Islet precursor cell (in vitro differentiated cells): ENCODE results near the gene MED22.
"Not testable (repeated sequence)": the region's sequence is repeated elsewhere in the genome, so short reads cannot be mapped to it uniquely, and the experiment has no call there.

ENCODE experiments used
- DNase-seq: peaks from one replicate; pipeline ENCODE4 v3.0.0-alpha.2; 2018

The MED22 gene

GRCh38 chr9:133304477-133305377, 43.2 kb downstream of the MED22 start:
- DNase-seq = no peak

DNA sequence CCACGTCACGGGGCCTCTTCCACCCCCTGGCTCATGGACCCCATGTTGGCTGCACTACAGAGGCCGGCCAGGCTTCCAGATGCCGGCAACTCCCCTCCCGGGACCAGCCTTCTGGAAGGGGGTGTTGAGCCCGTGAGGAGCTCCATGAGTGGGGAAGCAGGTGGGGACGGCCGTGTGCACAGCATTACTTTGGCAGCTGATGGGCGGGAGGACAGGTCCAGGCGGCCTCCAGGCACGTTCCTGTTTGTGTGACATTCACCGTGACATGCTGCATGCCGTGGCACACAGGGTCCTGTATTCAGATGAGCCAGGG, 43.8 kb downstream of the MED22 start:
- DNase-seq = no peak

- DNase-seq = no peak
Measured at GRCh38 chr9:133303266-133304157, 44.4 kb downstream of the MED22 start.

DNA sequence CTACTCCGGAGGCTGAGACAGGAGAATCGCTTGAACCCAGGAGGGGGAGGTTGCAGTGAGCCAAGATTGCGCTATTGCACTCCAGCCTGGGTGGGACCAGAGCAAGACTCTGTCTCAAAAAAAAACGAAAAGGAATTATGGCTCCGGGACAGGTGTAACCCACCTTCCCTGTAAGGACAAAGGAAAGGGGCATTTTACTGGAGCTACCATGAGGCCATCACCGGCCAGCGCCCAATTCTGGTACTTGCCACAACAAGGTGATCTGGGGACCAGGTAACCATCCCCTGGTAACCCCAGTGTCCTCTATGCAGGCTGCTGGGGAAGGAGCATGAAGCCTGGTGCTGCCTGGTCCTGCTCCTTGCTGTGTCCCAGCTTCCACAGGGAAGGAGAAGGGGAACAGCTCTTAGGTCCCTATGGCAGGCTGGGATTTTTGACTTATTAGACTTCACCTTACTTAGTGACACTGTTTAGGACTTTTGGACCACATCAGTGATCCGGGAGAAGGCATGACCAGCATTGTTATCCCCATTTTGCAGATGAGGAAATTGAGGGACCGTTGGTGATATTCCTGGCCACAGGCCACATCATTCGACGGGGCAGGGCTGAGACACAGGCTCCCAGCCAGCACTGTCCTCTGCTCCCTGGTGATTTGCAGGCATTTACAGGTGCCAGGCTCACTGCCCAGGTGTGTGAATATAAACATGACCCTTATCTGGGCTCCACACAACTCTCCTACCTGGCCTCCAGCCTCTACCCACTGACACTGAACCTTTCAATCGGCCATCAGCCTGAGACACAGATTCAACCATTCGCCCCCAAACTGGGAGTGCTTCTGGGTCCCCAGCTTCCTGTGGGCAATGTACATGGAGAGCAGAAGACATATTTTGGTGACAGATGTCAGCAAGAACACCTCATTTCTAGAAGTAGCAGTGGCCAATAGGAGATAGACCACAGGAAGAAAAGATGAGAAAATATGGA, 46.4 kb downstream of the MED22 start:
- DNase-seq = no peak

- DNase-seq = not testable (repeated sequence)
Measured at GRCh38 chr9:133299996-133300395, 47.9 kb downstream of the MED22 start.

DNA sequence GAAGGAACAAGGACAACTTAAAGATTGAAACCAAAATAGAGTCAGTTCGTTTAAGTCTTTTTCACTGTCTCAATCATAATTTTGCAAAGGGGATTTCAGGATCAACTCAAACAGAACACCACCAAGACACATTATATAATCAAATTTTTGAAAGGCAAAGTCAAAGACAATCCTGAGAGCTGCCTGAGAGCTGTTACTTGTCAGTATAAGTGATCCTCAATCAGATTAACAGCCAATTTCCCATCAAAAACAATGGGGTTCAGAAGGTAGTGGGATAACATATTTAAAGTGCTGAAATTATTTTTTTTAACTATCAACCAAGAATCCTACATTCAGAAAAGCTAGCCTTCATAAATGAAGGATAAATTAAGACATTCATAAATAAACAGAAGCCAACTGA, 53.7 kb downstream of the MED22 start:
- DNase-seq = no peak

DNA sequence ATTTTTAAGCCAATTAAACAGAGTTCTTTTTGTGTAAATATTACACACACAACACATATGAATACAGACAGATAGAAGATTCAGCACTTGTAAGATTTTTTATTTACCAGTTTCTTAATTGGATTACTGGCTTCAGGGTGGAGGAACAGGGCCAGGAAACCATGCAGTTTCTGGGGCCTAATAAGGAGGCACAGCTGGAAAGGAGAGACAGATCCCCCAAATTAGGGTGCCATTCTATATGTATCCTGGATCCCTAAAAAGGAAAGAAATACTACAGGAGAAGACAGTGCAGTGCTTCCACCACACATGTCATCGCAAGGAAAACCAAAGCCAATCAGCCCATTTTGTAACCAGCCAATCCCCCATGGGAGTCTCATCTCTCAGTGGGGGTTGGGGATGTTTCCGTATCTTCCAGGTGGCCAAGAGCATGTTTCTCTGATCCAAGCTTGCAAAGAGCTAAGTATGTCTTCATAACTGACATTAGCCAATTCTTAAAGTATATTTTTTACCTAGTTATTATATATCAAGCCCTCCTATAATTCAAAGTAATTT, 57.1 kb downstream of the MED22 start:
- DNase-seq = no peak
